IMR-90 (cell line): ENCODE measurements around the gene MYCBP. TPM values are rescaled to one million over a fixed set of nuclear protein-coding genes. Genes with fewer than 3 reads are reported as not detected.

Source experiments
- ATAC-seq: fragments of 200-7000 bp; cut with Tn5 transposase; 2 replicates; pipeline ENCODE4 v1.9.1; 2020; ENCODE audit warnings: low read depth, mild to moderate bottlenecking, moderate library complexity
- BruUV-seq: library from RNA; stranded (reverse); fragments of 400-500 nt; replicated peaks from 2 replicates; lab custom pipeline; 2021; lab: Mats Ljungman, UMichigan
- CTCF ChIA-PET: fragments of 300-600 bp; formaldehyde crosslinking; extraction: SDS; loops from one replicate; lab custom pipeline; 2021; ENCODE audit warnings: antibody characterized with exemption; lab: Yijun Ruan, JAX
- POLR2A ChIA-PET: fragments of 300-600 bp; sonication (Branson Sonifier 250); formaldehyde crosslinking; loops from one replicate; lab custom pipeline; 2022; ENCODE audit warnings: antibody characterized with exemption; ENCODE audit not compliant: unreplicated experiment; lab: Charles Lee
- DNase-seq: peaks from one replicate; pipeline ENCODE4 v3.0.0; 2013
- H2AFZ ChIP-seq: replicated peaks from 2 replicates; pipeline ENCODE3; 2013; ENCODE audit warnings: low read length, mild to moderate bottlenecking; ENCODE audit not compliant: poor library complexity
- H2AK5ac ChIP-seq: 2 replicates; pipeline ENCODE4 v1.6.1; 2013; ENCODE audit warnings: low read depth, low read length, inconsistent platforms
- H2AK9ac ChIP-seq: replicated peaks from 2 replicates; pipeline ENCODE3; 2013; ENCODE audit warnings: mild to moderate bottlenecking, low read depth, low read length, moderate library complexity; ENCODE audit not compliant: poor library complexity
- H2BK120ac ChIP-seq: 2 replicates; pipeline ENCODE4 v1.6.1; 2013; ENCODE audit warnings: low read depth, low read length, inconsistent platforms
- H2BK15ac ChIP-seq: 3 replicates; pipeline ENCODE4 v1.6.1; 2013; ENCODE audit warnings: low read depth, low read length, inconsistent platforms
- H2BK20ac ChIP-seq: 2 replicates; pipeline ENCODE4 v1.6.1; 2013; ENCODE audit warnings: low read depth, mild to moderate bottlenecking, inconsistent platforms, low read length, moderate library complexity
- H2BK5ac ChIP-seq: 2 replicates; pipeline ENCODE4 v1.6.1; 2013; ENCODE audit warnings: mild to moderate bottlenecking, low read depth, low read length, inconsistent platforms; ENCODE audit not compliant: poor library complexity, severe bottlenecking
- H3K14ac ChIP-seq: replicated peaks from 2 replicates; pipeline ENCODE4 v1.6.1; 2013; ENCODE audit warnings: low read depth, low read length, inconsistent platforms
- H3K18ac ChIP-seq: 2 replicates; pipeline ENCODE4 v1.6.1; 2013; ENCODE audit warnings: low read depth, low read length, control low read depth
- H3K23ac ChIP-seq: 2 replicates; pipeline ENCODE4 v1.6.1; 2013; ENCODE audit warnings: low read depth, low read length, inconsistent platforms
- H3K27ac ChIP-seq: 2 replicates; pipeline ENCODE4 v1.5.1; 2013; ENCODE audit warnings: mild to moderate bottlenecking, control low read depth, low read length; ENCODE audit not compliant: insufficient read depth
- H3K27me3 ChIP-seq: 2 replicates; pipeline ENCODE4 v1.6.1; 2013; ENCODE audit warnings: low read length; ENCODE audit not compliant: control insufficient read depth, insufficient read depth
- H3K36me3 ChIP-seq: 2 replicates; pipeline ENCODE4 v1.6.1; 2013; ENCODE audit warnings: low read length, mixed read lengths; ENCODE audit not compliant: control insufficient read depth, insufficient read depth
- H3K4ac ChIP-seq: 2 replicates; pipeline ENCODE4 v1.6.1; 2013; ENCODE audit warnings: low read depth, low read length, inconsistent platforms
- H3K4me1 ChIP-seq: 2 replicates; pipeline ENCODE4 v1.6.1; 2013; ENCODE audit warnings: low read length, mixed read lengths; ENCODE audit not compliant: control insufficient read depth, insufficient read depth
- H3K4me2 ChIP-seq: 2 replicates; pipeline ENCODE4 v1.6.1; 2013; ENCODE audit warnings: low read depth, mild to moderate bottlenecking, control low read depth, low read length, moderate library complexity
- H3K4me3 ChIP-seq: 2 replicates; pipeline ENCODE4 v1.5.1; 2013; ENCODE audit warnings: low read depth, mild to moderate bottlenecking, control low read depth, low read length, moderate library complexity; ENCODE audit not compliant: insufficient read depth
- H3K56ac ChIP-seq: 2 replicates; pipeline ENCODE4 v1.6.1; 2013; ENCODE audit warnings: low read length, inconsistent platforms; ENCODE audit not compliant: insufficient read depth; ENCODE audit errors: extremely low read depth
- H3K79me1 ChIP-seq, 2 experiments: 2 replicates each; pipeline ENCODE4 v1.6.1; 2013; ENCODE audit warnings: low read length in 2 of 2, inconsistent platforms in 1 of 2, low read depth in 1 of 2
- H3K9ac ChIP-seq: 2 replicates; pipeline ENCODE4 v1.6.1; 2013; ENCODE audit warnings: low read depth, low read length, control low read depth
- H3K9me1 ChIP-seq: 2 replicates; pipeline ENCODE4 v1.6.1; 2013; ENCODE audit warnings: low read length, inconsistent platforms; ENCODE audit not compliant: insufficient read depth
- H3K9me3 ChIP-seq: 2 replicates; pipeline ENCODE4 v1.6.1; 2013; ENCODE audit warnings: low read length; ENCODE audit not compliant: control insufficient read depth, insufficient read depth
- H4K20me1 ChIP-seq: 2 replicates; pipeline ENCODE4 v1.6.1; 2013; ENCODE audit warnings: low read length, inconsistent platforms; ENCODE audit not compliant: insufficient read depth
- H4K5ac ChIP-seq: 2 replicates; pipeline ENCODE4 v1.6.1; 2013; ENCODE audit warnings: mild to moderate bottlenecking, low read depth, low read length, control low read depth
- H4K8ac ChIP-seq, 2 experiments: 2 replicates each; pipeline ENCODE4 v1.6.1; 2013; ENCODE audit warnings: low read depth in 2 of 2, low read length in 2 of 2, control low read depth in 1 of 2, inconsistent platforms in 1 of 2
- H4K91ac ChIP-seq: 2 replicates; pipeline ENCODE4 v1.6.1; 2013; ENCODE audit warnings: low read depth, low read length, inconsistent platforms; ENCODE audit not compliant: insufficient read depth
- BHLHE40 ChIP-seq: fragments of 150-350 bp; IDR thresholded peaks from 2 replicates; pipeline ENCODE4 v1.6.1; 2016; ENCODE audit warnings: mild to moderate bottlenecking, low read depth, low read length
- ELK1 ChIP-seq: fragments of 150-350 bp; IDR thresholded peaks from 2 replicates; pipeline ENCODE4 v1.6.1; 2016; ENCODE audit warnings: low read depth, mild to moderate bottlenecking, low read length, moderate library complexity, borderline replicate concordance
- FOS ChIP-seq: fragments of 150-350 bp; IDR thresholded peaks from 2 replicates; pipeline ENCODE4 v1.6.1; 2016; ENCODE audit warnings: low read depth, low read length
- MAFK ChIP-seq: IDR thresholded peaks from 2 replicates; pipeline ENCODE4 v1.6.1; 2012; ENCODE audit warnings: low read depth, low read length, improper control_type of control experiment
- MXI1 ChIP-seq: IDR thresholded peaks from 2 replicates; pipeline ENCODE4 v1.6.1; 2012; ENCODE audit warnings: low read depth, mild to moderate bottlenecking, low read length, moderate library complexity, borderline replicate concordance
- RFX5 ChIP-seq: IDR thresholded peaks from 2 replicates; pipeline ENCODE4 v1.8.0; 2012; ENCODE audit warnings: low read depth, mild to moderate bottlenecking, low read length, moderate library complexity
- USF2 ChIP-seq: fragments of 150-350 bp; IDR thresholded peaks from 2 replicates; pipeline ENCODE4 v1.6.1; 2017; ENCODE audit warnings: mild to moderate bottlenecking, antibody characterized with exemption, low read length, low read depth
- WGBS, 2 experiments: methylation state at CpG; one replicate each; pipeline versions ENCODE4 v1.1.5 to v1.1.7; 2013; ENCODE audit warnings: missing lambda C conversion rate in 2 of 2; ENCODE audit not compliant: insufficient read length in 1 of 2; ENCODE audit errors: extremely low coverage in 2 of 2; 5-methylcytosine and 5-hydroxymethylcytosine counted together
- dilution Hi-C: fragments of 300-500 bp; cut with HindIII; formaldehyde crosslinking; loops from one replicate; pipeline ENCODE4 v1.14.3; 2018; ENCODE audit warnings: low sequenced_read_pairs; ENCODE audit not compliant: unreplicated experiment
- in situ Hi-C: fragments of 300-500 bp; cut with MboI; formaldehyde crosslinking; loops from 3 replicates; pipeline ENCODE4 v1.14.3; 2019; ENCODE audit warnings: low sequenced_read_pairs, inconsistent platforms, mixed read lengths
- intact Hi-C: fragments of 100-400 bp; cut with micrococcal nuclease; formaldehyde crosslinking; loops from 2 replicates; pipeline ENCODE4 v1.10.0; 2022
- polyA plus RNA-seq, 3 experiments: library from polyadenylated mRNA; depleted of rRNA; stranded (reverse); fragments of >200 nt; gene quantifications; 2 replicates each; pipeline ENCODE4 v1.2.3, GENCODE V29; 2012; ENCODE audit warnings: low replicate concordance in 1 of 3
- total RNA-seq: library from RNA; depleted of rRNA; stranded (reverse); fragments of >200 nt; gene quantifications from 2 replicates; pipeline ENCODE4 v1.2.3, GENCODE V29; 2012

MYCBP gene
- total and polyA plus RNA-seq, 2 of the 4 experiments (the other 2 are of a cell fraction) = 9.9 to 11.9 TPM

GRCh38 chr1:38889589-38889988, 16.4 kb upstream of the MYCBP start:
- no peak for ATAC-seq
- Histone ChIP-seq H3K79me1 (no peaks in the 10 kb centered on the region), H3K14ac (no peak overlapping the region), H3K23ac (no peak overlapping the region), H2AK5ac (no peak overlapping the region), H3K9me3 (no peaks in the 10 kb centered on the region), H4K8ac (no peak overlapping the region), H2AFZ (no peak overlapping the region), H3K18ac (no peak overlapping the region), H3K36me3 (no peaks in the 10 kb centered on the region), H2AK9ac (no peak overlapping the region), H3K4me1 (no peaks in the 10 kb centered on the region), H4K5ac (no peak overlapping the region), H2BK5ac (no peak overlapping the region), H3K27ac (no peak overlapping the region), H3K9ac (no peak overlapping the region), H3K4me3 (no peak overlapping the region), H3K9me1 (no peaks in the 10 kb centered on the region), H3K4me2 (no peak overlapping the region), H4K91ac (no peak overlapping the region), H3K27me3 (no peaks in the 10 kb centered on the region), H2BK20ac (no peak overlapping the region), H2BK120ac (no peak overlapping the region), H3K56ac (no peak overlapping the region), H3K4ac (no peak overlapping the region), H4K20me1 (no peaks in the 10 kb centered on the region), H2BK15ac (no peak overlapping the region)
- dilution Hi-C loops = no loop called here
- POLR2A ChIA-PET = no interaction called here
- WGBS, 2 experiments = no CpG with 5 or more reads among the region's 5 CpGs
- CTCF ChIA-PET = interaction anchor here (0.9 kb wide), 1 partner anchor 11 kb away, joined by 3 read pairs; no protein-coding TSS in a partner anchor
- DNase-seq = no peak
- intact Hi-C loops = no loop called here
- in situ Hi-C loops = no loop called here
- no TSS peak for BruUV-seq
- TF ChIP-seq MXI1 (no peak), RFX5 (no peak), ELK1 (no peak), FOS (no peak), USF2 (no peak), BHLHE40 (no peak), MAFK (no peak)
